DOHH2 (cell line): ENCODE results near the gene PDE4D.

ENCODE experiments used
- CTCF ChIP-seq: fragments of 200-600 bp; sonication (generic); IDR thresholded peaks from one replicate; pipeline ENCODE4 v1.5.1; 2014; ENCODE audit warnings: antibody characterized with exemption, mild to moderate bottlenecking, low read depth, low read length; ENCODE audit not compliant: poor library complexity, severe bottlenecking
- EZH2phosphoT487 ChIP-seq: fragments of 200-600 bp; sonication (generic); IDR thresholded peaks from 2 replicates; pipeline ENCODE4 v1.6.1; 2017; ENCODE audit warnings: borderline replicate concordance, mild to moderate bottlenecking, antibody characterized with exemption, low read length, moderate library complexity, mixed read lengths

GRCh38 chr5:59873113-59873512 lies 20.4 kb downstream of the PDE4D start:
- no peak for TF ChIP-seq CTCF
- TF ChIP-seq EZH2phosphoT487 = no peak
